ENCODE data around the gene FKBP15. TPM values are rescaled to one million over a fixed set of nuclear protein-coding genes. Genes with fewer than 3 reads are reported as not detected.

The FKBP15 gene
- total RNA-seq, 1 donor from 2014 or later = 26.4 TPM

GRCh38 chr9:113154471-113154870 lies 66.6 kb downstream of the FKBP15 start:
- H2AFZ ChIP-seq (ENCODE audit: low read depth, low read length) = no peak overlapping the region
- no peaks in the 10 kb centered on the region for H3K27me3 ChIP-seq (ENCODE audit: insufficient read depth, low read length)
- Mint-ChIP-seq H3K4me1 (ENCODE audit: low read depth, unreplicated experiment) (peaks cover 19% of the 10 kb centered on the region), H3K27me3 (ENCODE audit: low read depth, unreplicated experiment) (no peaks in the 10 kb centered on the region), H3K9me3 (ENCODE audit: unreplicated experiment) (peaks cover 2% of the 10 kb centered on the region), H3K4me3 (ENCODE audit: unreplicated experiment) (no peak overlapping the region), H3K27ac (ENCODE audit: unreplicated experiment) (no peak overlapping the region), H3K36me3 (ENCODE audit: low read depth, unreplicated experiment) (peaks cover 10% of the 10 kb centered on the region)
- no peak overlapping the region for H3K4me3 ChIP-seq (ENCODE audit: insufficient read depth, low read depth, low read length)
- peaks cover 11% of the 10 kb centered on the region for H3K4me1 ChIP-seq (ENCODE audit: insufficient read depth, low read length)
- FAIRE-seq (no peak), DNase-seq (ENCODE audit: low read depth) (peak; percentile 74)
- TF ChIP-seq EZH2 (IDR thresholded peaks at IDR 0.05; ENCODE audit: insufficient read depth, low read length) = no peak
- TF ChIP-seq CTCF (IDR thresholded peaks at IDR 0.05; ENCODE audit: insufficient read depth, low read depth, low read length) = no peak
- H3K27ac ChIP-seq (ENCODE audit: low read depth, low read length) = no peak overlapping the region
- H3K36me3 ChIP-seq (ENCODE audit: insufficient read depth, low read length) = peaks cover 4% of the 10 kb centered on the region
- H3K9me3 ChIP-seq (ENCODE audit: insufficient read depth, low read depth, low read length) = no peaks in the 10 kb centered on the region
- peaks cover 11% of the 10 kb centered on the region for H4K20me1 ChIP-seq (ENCODE audit: insufficient read depth, low read length)
- no peak overlapping the region for H3K9ac ChIP-seq (ENCODE audit: low read length)
- no peaks in the 10 kb centered on the region for H3K79me2 ChIP-seq (ENCODE audit: insufficient read depth, low read length)
- peak overlapping the region; percentile 40 for H3K4me2 ChIP-seq (ENCODE audit: low read length)

- FAIRE-seq = no peak
- peaks cover 6% of the 10 kb centered on the region for H3K9me3 Mint-ChIP-seq (ENCODE audit: unreplicated experiment)
- no peaks in the 10 kb centered on the region for H3K27me3 ChIP-seq (ENCODE audit: insufficient read depth, low read length)
These were observed 67.5 kb downstream of the FKBP15 start for GRCh38 chr9:113153599-113153998.

More at GRCh38 chr9:113153599-113153998, 67.5 kb downstream of the FKBP15 start:
- Mint-ChIP-seq H3K36me3 (ENCODE audit: low read depth, unreplicated experiment) (peaks cover 6% of the 10 kb centered on the region), H3K27ac (ENCODE audit: unreplicated experiment) (no peak overlapping the region), H3K27me3 (ENCODE audit: low read depth, unreplicated experiment) (no peaks in the 10 kb centered on the region), H3K4me1 (ENCODE audit: low read depth, unreplicated experiment) (peaks cover 19% of the 10 kb centered on the region), H3K4me3 (ENCODE audit: unreplicated experiment) (no peak overlapping the region)
- peaks cover 4% of the 10 kb centered on the region for H3K36me3 ChIP-seq (ENCODE audit: insufficient read depth, low read length)
- peaks cover 11% of the 10 kb centered on the region for H4K20me1 ChIP-seq (ENCODE audit: insufficient read depth, low read length)
- no peaks in the 10 kb centered on the region for H3K9me3 ChIP-seq (ENCODE audit: insufficient read depth, low read depth, low read length)
- no peaks in the 10 kb centered on the region for H3K79me2 ChIP-seq (ENCODE audit: insufficient read depth, low read length)
- no peak for DNase-seq (ENCODE audit: low read depth)
- H3K4me2 ChIP-seq (ENCODE audit: low read length) = no peak overlapping the region
- peaks cover 11% of the 10 kb centered on the region for H3K4me1 ChIP-seq (ENCODE audit: insufficient read depth, low read length)
- H2AFZ ChIP-seq (ENCODE audit: low read depth, low read length) = no peak overlapping the region
- H3K27ac ChIP-seq (ENCODE audit: low read depth, low read length) = no peak overlapping the region
- no peak for TF ChIP-seq EZH2 (IDR thresholded peaks at IDR 0.05; ENCODE audit: insufficient read depth, low read length)
- no peak for TF ChIP-seq CTCF (IDR thresholded peaks at IDR 0.05; ENCODE audit: insufficient read depth, low read depth, low read length)
- H3K4me3 ChIP-seq (ENCODE audit: insufficient read depth, low read depth, low read length) = no peak overlapping the region
- H3K9ac ChIP-seq (ENCODE audit: low read length) = no peak overlapping the region

All from astrocyte (in vitro differentiated cells and primary cell).